ENCODE data around the gene VNN1.
"Not testable (repeated sequence)": the region's sequence is repeated elsewhere in the genome, so short reads cannot be mapped to it uniquely, and the experiment has no call there.

GRCh38 chr6:132635288-132635687, 78.6 kb downstream of the VNN1 start:
- not testable (repeated sequence) for TF ChIP-seq CTCF (conservative IDR thresholded peaks at IDR 0.05); ZFX (IDR thresholded peaks at IDR 0.05)

All from C4-2B (cell line).